WTC11 (cell line): Measurements from ENCODE around the gene HLCS.

Experiments used
- CTCF ChIP-seq: fragments of 200-600 bp; IDR thresholded peaks from 2 replicates; pipeline ENCODE4 v1.8.0; 2022; ENCODE audit warnings: antibody characterized with exemption
- PRRX2 ChIP-seq: fragments of 250-450 bp; sonication (Bioruptor Pico); IDR thresholded peaks from 2 replicates; pipeline ENCODE4 v1.8.0; 2021; ENCODE audit warnings: mild to moderate bottlenecking

- TF ChIP-seq PRRX2 (CRISPR knock-in tag) (no peak), CTCF (no peak)
Measured at GRCh38 chr21:36768496-36768895, 198.0 kb downstream of the HLCS start.
